GM23338 (cell line): ENCODE measurements around the gene RNF34.

Experiments
- CREB1 ChIP-seq: fragments of 250-450 bp; sonication (Bioruptor Pico); IDR thresholded peaks from 2 replicates; pipeline ENCODE4 v1.5.0; 2020; ENCODE audit warnings: low read depth, mild to moderate bottlenecking, moderate library complexity
- EZH2 ChIP-seq: fragments of 200-600 bp; sonication (generic); IDR thresholded peaks from one replicate; pipeline ENCODE4 v1.8.0; 2017; ENCODE audit warnings: antibody characterized with exemption, mild to moderate bottlenecking, low read depth; ENCODE audit not compliant: unreplicated experiment
- EZH2phosphoT487 ChIP-seq: fragments of 200-600 bp; sonication (generic); IDR thresholded peaks from one replicate; pipeline ENCODE4 v1.8.1; 2018; ENCODE audit warnings: antibody characterized with exemption; ENCODE audit not compliant: unreplicated experiment
- JUNB ChIP-seq: IDR thresholded peaks from one replicate; pipeline ENCODE4 v1.6.1; 2016; ENCODE audit warnings: antibody characterized with exemption; ENCODE audit not compliant: unreplicated experiment
- NANOG ChIP-seq: IDR thresholded peaks from 2 replicates; pipeline ENCODE4 v1.6.1; 2016; ENCODE audit warnings: antibody characterized with exemption, borderline replicate concordance
- POLR2AphosphoS5 ChIP-seq: IDR thresholded peaks from 2 replicates; pipeline ENCODE4 v1.6.1; 2016; ENCODE audit warnings: antibody characterized with exemption, low read depth
- STAT1 ChIP-seq: IDR thresholded peaks from one replicate; pipeline ENCODE4 v1.6.1; 2016; ENCODE audit warnings: antibody characterized with exemption; ENCODE audit not compliant: unreplicated experiment
- ZNF114 ChIP-seq: fragments of 250-450 bp; sonication (Bioruptor Pico); IDR thresholded peaks from 2 replicates; pipeline ENCODE4 v1.5.0; 2020; ENCODE audit warnings: mild to moderate bottlenecking, moderate library complexity
- ZNF331 ChIP-seq: fragments of 250-450 bp; sonication (Bioruptor Pico); IDR thresholded peaks from 2 replicates; pipeline ENCODE4 v1.5.0; 2020; ENCODE audit warnings: low read depth, mild to moderate bottlenecking, moderate library complexity
- TF ChIP-seq, protein P1 (sequence below): IDR thresholded peaks from one replicate; pipeline ENCODE4 v1.6.1; 2018; ENCODE audit warnings: antibody characterized with exemption; ENCODE audit not compliant: unreplicated experiment
- TF ChIP-seq, protein P2 (sequence below), 2 experiments: fragments of 200-600 bp in 1 of 2; sonication (generic) in 1 of 2; conservative IDR thresholded peaks; 2 replicates each; pipeline versions ENCODE4 v1.5.1 to v1.6.1; 2016 to 2017; ENCODE audit warnings: antibody characterized with exemption in 2 of 2, low read depth in 2 of 2, mild to moderate bottlenecking in 2 of 2, moderate library complexity in 1 of 2
- TF ChIP-seq, protein P3 (sequence below): IDR thresholded peaks from 2 replicates; pipeline ENCODE4 v1.6.1; 2016; ENCODE audit warnings: antibody characterized with exemption

DNA sequence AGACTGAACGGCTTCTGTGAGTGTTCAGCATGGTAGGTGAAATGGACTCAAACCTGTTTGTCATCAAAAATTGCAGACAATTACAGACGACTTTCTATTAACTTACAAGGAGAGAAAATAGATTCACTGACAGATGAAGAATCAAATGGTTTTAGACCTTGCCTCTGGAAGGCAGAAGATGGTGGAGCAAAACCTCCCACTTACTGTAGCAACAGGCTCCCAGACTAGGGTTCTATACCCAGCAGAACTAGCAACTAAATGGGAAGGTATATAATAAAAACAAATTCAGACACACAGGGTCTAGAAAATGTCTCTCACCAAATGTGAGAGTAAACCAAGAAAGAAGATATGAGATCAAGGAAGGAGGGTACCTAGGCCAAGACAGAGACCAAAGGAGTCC, 36.8 kb downstream of the RNF34 start:
- TF ChIP-seq, protein P1, sequence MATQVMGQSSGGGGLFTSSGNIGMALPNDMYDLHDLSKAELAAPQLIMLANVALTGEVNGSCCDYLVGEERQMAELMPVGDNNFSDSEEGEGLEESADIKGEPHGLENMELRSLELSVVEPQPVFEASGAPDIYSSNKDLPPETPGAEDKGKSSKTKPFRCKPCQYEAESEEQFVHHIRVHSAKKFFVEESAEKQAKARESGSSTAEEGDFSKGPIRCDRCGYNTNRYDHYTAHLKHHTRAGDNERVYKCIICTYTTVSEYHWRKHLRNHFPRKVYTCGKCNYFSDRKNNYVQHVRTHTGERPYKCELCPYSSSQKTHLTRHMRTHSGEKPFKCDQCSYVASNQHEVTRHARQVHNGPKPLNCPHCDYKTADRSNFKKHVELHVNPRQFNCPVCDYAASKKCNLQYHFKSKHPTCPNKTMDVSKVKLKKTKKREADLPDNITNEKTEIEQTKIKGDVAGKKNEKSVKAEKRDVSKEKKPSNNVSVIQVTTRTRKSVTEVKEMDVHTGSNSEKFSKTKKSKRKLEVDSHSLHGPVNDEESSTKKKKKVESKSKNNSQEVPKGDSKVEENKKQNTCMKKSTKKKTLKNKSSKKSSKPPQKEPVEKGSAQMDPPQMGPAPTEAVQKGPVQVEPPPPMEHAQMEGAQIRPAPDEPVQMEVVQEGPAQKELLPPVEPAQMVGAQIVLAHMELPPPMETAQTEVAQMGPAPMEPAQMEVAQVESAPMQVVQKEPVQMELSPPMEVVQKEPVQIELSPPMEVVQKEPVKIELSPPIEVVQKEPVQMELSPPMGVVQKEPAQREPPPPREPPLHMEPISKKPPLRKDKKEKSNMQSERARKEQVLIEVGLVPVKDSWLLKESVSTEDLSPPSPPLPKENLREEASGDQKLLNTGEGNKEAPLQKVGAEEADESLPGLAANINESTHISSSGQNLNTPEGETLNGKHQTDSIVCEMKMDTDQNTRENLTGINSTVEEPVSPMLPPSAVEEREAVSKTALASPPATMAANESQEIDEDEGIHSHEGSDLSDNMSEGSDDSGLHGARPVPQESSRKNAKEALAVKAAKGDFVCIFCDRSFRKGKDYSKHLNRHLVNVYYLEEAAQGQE: no peak
- TF ChIP-seq, protein P2, sequence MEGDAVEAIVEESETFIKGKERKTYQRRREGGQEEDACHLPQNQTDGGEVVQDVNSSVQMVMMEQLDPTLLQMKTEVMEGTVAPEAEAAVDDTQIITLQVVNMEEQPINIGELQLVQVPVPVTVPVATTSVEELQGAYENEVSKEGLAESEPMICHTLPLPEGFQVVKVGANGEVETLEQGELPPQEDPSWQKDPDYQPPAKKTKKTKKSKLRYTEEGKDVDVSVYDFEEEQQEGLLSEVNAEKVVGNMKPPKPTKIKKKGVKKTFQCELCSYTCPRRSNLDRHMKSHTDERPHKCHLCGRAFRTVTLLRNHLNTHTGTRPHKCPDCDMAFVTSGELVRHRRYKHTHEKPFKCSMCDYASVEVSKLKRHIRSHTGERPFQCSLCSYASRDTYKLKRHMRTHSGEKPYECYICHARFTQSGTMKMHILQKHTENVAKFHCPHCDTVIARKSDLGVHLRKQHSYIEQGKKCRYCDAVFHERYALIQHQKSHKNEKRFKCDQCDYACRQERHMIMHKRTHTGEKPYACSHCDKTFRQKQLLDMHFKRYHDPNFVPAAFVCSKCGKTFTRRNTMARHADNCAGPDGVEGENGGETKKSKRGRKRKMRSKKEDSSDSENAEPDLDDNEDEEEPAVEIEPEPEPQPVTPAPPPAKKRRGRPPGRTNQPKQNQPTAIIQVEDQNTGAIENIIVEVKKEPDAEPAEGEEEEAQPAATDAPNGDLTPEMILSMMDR (conservative IDR thresholded peaks at IDR 0.05; ENCODE audit: low read depth in 2 of 2): no peak
- TF ChIP-seq EZH2phosphoT487: no peak
- no peak for TF ChIP-seq STAT1
- TF ChIP-seq POLR2AphosphoS5: no peak
- no peak for TF ChIP-seq EZH2
- TF ChIP-seq CREB1 (CRISPR knock-in tag): no peak
- TF ChIP-seq NANOG: no peak
- no peak for TF ChIP-seq JUNB
- no peak for TF ChIP-seq ZNF114
- TF ChIP-seq, protein P3, sequence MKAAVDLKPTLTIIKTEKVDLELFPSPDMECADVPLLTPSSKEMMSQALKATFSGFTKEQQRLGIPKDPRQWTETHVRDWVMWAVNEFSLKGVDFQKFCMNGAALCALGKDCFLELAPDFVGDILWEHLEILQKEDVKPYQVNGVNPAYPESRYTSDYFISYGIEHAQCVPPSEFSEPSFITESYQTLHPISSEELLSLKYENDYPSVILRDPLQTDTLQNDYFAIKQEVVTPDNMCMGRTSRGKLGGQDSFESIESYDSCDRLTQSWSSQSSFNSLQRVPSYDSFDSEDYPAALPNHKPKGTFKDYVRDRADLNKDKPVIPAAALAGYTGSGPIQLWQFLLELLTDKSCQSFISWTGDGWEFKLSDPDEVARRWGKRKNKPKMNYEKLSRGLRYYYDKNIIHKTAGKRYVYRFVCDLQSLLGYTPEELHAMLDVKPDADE: no peak
- TF ChIP-seq ZNF331: no peak
